Endothelial cell of umbilical vein (primary cell): Measurements from ENCODE around the gene SMARCD3. TPM values are rescaled to one million over a fixed set of nuclear protein-coding genes. Genes with fewer than 3 reads are reported as not detected.

Experiments used
- BruUV-seq: library from RNA; stranded (reverse); fragments of 400-500 nt; replicated peaks from 2 replicates; lab custom pipeline; 2021; lab: Mats Ljungman, UMichigan
- CTCF ChIA-PET: fragments of 300-600, 350-600 bp; sonication (Branson Sonifier 250); formaldehyde crosslinking; loops from one replicate; lab custom pipeline; 2021; ENCODE audit warnings: antibody characterized with exemption, inconsistent platforms; lab: Charles Lee
- POLR2A ChIA-PET: fragments of 300-600, 350-600 bp; sonication (Branson Sonifier 250); formaldehyde crosslinking; loops from one replicate; lab custom pipeline; 2021; ENCODE audit warnings: antibody characterized with exemption, inconsistent platforms; lab: Charles Lee
- DNase-seq: peaks from one replicate; pipeline ENCODE4 v3.0.0-alpha.2; 2011; ENCODE audit warnings: low read depth, low spot score
- FAIRE-seq: peaks from 2 replicates; lab custom pipeline; 2011; peaks lifted over from hg19 to GRCh38; lab: Jason Lieb, UNC
- H2AFZ ChIP-seq: 2 replicates; pipeline ENCODE4 v1.6.0; 2012; ENCODE audit warnings: low read depth, low read length, control low read depth, inconsistent platforms
- H3K27ac ChIP-seq: 2 replicates; pipeline ENCODE4 v1.5.1; 2011; ENCODE audit warnings: low read depth, mild to moderate bottlenecking, control low read depth, low read length, moderate library complexity; ENCODE audit not compliant: insufficient read depth
- H3K27me3 ChIP-seq, 2 experiments: 2 replicates each; pipeline versions ENCODE4 v1.6.0 to v1.6.1; 2011; ENCODE audit warnings: low read length in 2 of 2, mixed read lengths in 1 of 2; ENCODE audit not compliant: control insufficient read depth in 2 of 2, insufficient read depth in 2 of 2
- H3K36me3 ChIP-seq, 2 experiments: 2 replicates in 1 of 2; 3 replicates in 1 of 2; pipeline ENCODE4 v1.5.1; 2011; ENCODE audit warnings: low read length in 2 of 2, mild to moderate bottlenecking in 1 of 2, moderate library complexity in 1 of 2; ENCODE audit not compliant: control insufficient read depth in 2 of 2, insufficient read depth in 2 of 2; ENCODE audit errors: extremely low read depth in 1 of 2
- H3K4me1 ChIP-seq: 3 replicates; pipeline ENCODE4 v1.5.1; 2011; ENCODE audit warnings: mild to moderate bottlenecking, low read length; ENCODE audit not compliant: control insufficient read depth, insufficient read depth; ENCODE audit errors: extremely low read depth
- H3K4me2 ChIP-seq: 2 replicates; pipeline ENCODE4 v1.6.1; 2011; ENCODE audit warnings: low read length, control low read depth, mixed read lengths; ENCODE audit not compliant: insufficient read depth
- H3K4me3 ChIP-seq, 3 experiments: fragments of 200-600 bp in 1 of 3; sonication (generic), shearing (Covaris generic) in 1 of 3; replicated peaks in 1 of 3; 2 replicates each; pipeline ENCODE4 v1.5.1; 2011 to 2016; ENCODE audit warnings: control low read depth in 3 of 3, low read length in 3 of 3, mild to moderate bottlenecking in 2 of 3, inconsistent platforms in 1 of 3, low read depth in 1 of 3, moderate library complexity in 1 of 3; ENCODE audit not compliant: insufficient read depth in 1 of 3
- H3K79me2 ChIP-seq: 2 replicates; pipeline ENCODE4 v1.6.0; 2012; ENCODE audit warnings: low read length, inconsistent platforms; ENCODE audit not compliant: control insufficient read depth, insufficient read depth
- H3K9ac ChIP-seq: replicated peaks from 2 replicates; pipeline ENCODE3; 2011; ENCODE audit warnings: low read length, control low read depth; ENCODE audit not compliant: insufficient read depth; ENCODE audit errors: extremely low read depth
- H3K9me1 ChIP-seq: replicated peaks from 3 replicates; pipeline ENCODE4 v1.6.0; 2011; ENCODE audit warnings: mild to moderate bottlenecking, low read length; ENCODE audit not compliant: control insufficient read depth, insufficient read depth; ENCODE audit errors: extremely low read depth
- H3K9me3 ChIP-seq: replicated peaks from 2 replicates; pipeline ENCODE4 v1.5.1; 2012; ENCODE audit warnings: low read length, inconsistent platforms; ENCODE audit not compliant: control insufficient read depth, insufficient read depth
- H4K20me1 ChIP-seq: replicated peaks from 2 replicates; pipeline ENCODE3; 2011; ENCODE audit warnings: mild to moderate bottlenecking, low read length; ENCODE audit not compliant: control insufficient read depth, insufficient read depth; ENCODE audit errors: extremely low read depth
- EZH2 ChIP-seq: IDR thresholded peaks from 2 replicates; pipeline ENCODE4 v1.6.1; 2012; ENCODE audit warnings: borderline replicate concordance, low read depth, mild to moderate bottlenecking, moderate library complexity, low read length, inconsistent platforms; ENCODE audit not compliant: severe bottlenecking
- FOS ChIP-seq: IDR thresholded peaks from 2 replicates; pipeline ENCODE4 v1.6.1; 2011; ENCODE audit warnings: mild to moderate bottlenecking, low read length, moderate library complexity, borderline replicate concordance; ENCODE audit not compliant: insufficient read depth
- GATA2 ChIP-seq: IDR thresholded peaks from 2 replicates; pipeline ENCODE4 v1.7.0; 2011; ENCODE audit warnings: low read depth, mild to moderate bottlenecking, moderate library complexity, mixed read lengths, low read length; ENCODE audit not compliant: insufficient read length, insufficient read depth
- JUN ChIP-seq: IDR thresholded peaks from 2 replicates; pipeline ENCODE4 v1.6.1; 2011; ENCODE audit warnings: borderline replicate concordance, low read depth; ENCODE audit not compliant: insufficient read length, insufficient read depth
- MYC ChIP-seq: IDR thresholded peaks from one replicate; pipeline ENCODE4 v1.6.1; 2011; ENCODE audit warnings: mild to moderate bottlenecking, low read depth, low read length
- POLR2A ChIP-seq: IDR thresholded peaks from 2 replicates; pipeline ENCODE4 v1.6.1; 2012; ENCODE audit warnings: low read depth, mild to moderate bottlenecking, control low read depth, low read length
- POLR2AphosphoS5 ChIP-seq: IDR thresholded peaks from 2 replicates; pipeline ENCODE4 v1.6.1; 2012; ENCODE audit warnings: low read depth, mild to moderate bottlenecking, control low read depth, low read length, moderate library complexity; ENCODE audit not compliant: insufficient read depth
- dilution Hi-C: fragments of 300-500 bp; cut with MboI; formaldehyde crosslinking; loops from one replicate; pipeline ENCODE4 v1.15.0; 2019; ENCODE audit warnings: low sequenced_read_pairs; ENCODE audit not compliant: extremely low pct_ligation_motif_present
- intact Hi-C: fragments of 100-400 bp; cut with micrococcal nuclease; formaldehyde crosslinking; loops from one replicate; pipeline ENCODE4 v1.10.0; 2022
- polyA plus RNA-seq, 4 experiments: library from polyadenylated mRNA; depleted of rRNA in 3 of 4; stranded (reverse) in 3 of 4; unstranded in 1 of 4; fragments of >200 nt; gene quantifications; 2 replicates each; pipeline versions ENCODE4 v1.2.1 to v1.2.3, GENCODE V29; 2011 to 2012; ENCODE audit warnings: missing spikeins in 1 of 4
- total RNA-seq: library from RNA; stranded (reverse); gene quantifications from 2 replicates; pipeline ENCODE4 v1.2.3, GENCODE V29; 2021
- TF ChIP-seq, protein P1 (sequence below), 2 donors: IDR thresholded peaks; 1 replicate in 1 of 2; 2 replicates in 1 of 2; pipeline ENCODE4 v1.5.1; 2011; ENCODE audit warnings: low read length in 2 of 2, mild to moderate bottlenecking in 2 of 2, moderate library complexity in 2 of 2, control low read depth in 1 of 2, inconsistent platforms in 1 of 2, low read depth in 1 of 2; ENCODE audit not compliant: insufficient read depth in 1 of 2; ENCODE audit errors: extremely low read depth in 1 of 2
- TF ChIP-seq, protein P2 (sequence below): IDR thresholded peaks from 2 replicates; pipeline ENCODE4 v1.6.1; 2011; ENCODE audit not compliant: insufficient read depth, insufficient read length

The SMARCD3 gene
- total and polyA plus RNA-seq, 2 donors (not counting 3 experiments of a cell fraction or from before 2014, with no cell fraction given), result 6.1 to 8.5 TPM

DNA sequence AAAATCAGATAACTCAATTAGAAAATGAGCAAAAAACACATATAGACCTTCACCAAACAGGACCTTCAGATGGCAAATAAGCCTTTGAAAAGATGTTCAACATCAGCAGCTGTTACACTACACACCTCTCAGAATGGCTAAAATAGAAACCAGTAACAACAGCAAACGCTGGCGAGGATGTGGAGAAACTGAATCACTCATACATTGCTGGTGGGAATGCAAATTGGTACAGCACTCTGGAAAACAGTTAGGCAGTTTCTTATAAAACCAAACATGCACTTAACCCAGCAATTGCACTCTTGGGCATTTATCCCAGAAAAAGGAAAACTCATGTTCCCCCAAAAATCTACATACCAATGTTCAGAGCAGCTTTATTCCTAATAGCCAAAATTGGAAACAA lies 37.7 kb upstream of the SMARCD3 start:
- DNase-seq (no peak), FAIRE-seq (no peak)
- TF ChIP-seq JUN, result no peak
- no peak for TF ChIP-seq EZH2
- TF ChIP-seq, protein P1, sequence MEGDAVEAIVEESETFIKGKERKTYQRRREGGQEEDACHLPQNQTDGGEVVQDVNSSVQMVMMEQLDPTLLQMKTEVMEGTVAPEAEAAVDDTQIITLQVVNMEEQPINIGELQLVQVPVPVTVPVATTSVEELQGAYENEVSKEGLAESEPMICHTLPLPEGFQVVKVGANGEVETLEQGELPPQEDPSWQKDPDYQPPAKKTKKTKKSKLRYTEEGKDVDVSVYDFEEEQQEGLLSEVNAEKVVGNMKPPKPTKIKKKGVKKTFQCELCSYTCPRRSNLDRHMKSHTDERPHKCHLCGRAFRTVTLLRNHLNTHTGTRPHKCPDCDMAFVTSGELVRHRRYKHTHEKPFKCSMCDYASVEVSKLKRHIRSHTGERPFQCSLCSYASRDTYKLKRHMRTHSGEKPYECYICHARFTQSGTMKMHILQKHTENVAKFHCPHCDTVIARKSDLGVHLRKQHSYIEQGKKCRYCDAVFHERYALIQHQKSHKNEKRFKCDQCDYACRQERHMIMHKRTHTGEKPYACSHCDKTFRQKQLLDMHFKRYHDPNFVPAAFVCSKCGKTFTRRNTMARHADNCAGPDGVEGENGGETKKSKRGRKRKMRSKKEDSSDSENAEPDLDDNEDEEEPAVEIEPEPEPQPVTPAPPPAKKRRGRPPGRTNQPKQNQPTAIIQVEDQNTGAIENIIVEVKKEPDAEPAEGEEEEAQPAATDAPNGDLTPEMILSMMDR (IDR thresholded peaks at IDR 0.05; ENCODE audit: extremely low read depth in 1 of 2, insufficient read depth in 1 of 2, low read depth in 1 of 2, low read length in 2 of 2), result no peak
- no peak for TF ChIP-seq GATA2
- TF ChIP-seq MYC, result no peak
- TF ChIP-seq, protein P2, sequence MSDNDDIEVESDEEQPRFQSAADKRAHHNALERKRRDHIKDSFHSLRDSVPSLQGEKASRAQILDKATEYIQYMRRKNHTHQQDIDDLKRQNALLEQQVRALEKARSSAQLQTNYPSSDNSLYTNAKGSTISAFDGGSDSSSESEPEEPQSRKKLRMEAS, result no peak
- no peak for TF ChIP-seq POLR2AphosphoS5
- TF ChIP-seq FOS, result no peak
- no peak for TF ChIP-seq POLR2A
- H4K20me1 ChIP-seq, result no peaks in the 10 kb centered on the region
- H3K9ac ChIP-seq, result no peak overlapping the region
- H3K9me1 ChIP-seq, result no peaks in the 10 kb centered on the region
- ChIA-PET POLR2A (no interaction called here), CTCF (interaction anchor here (1.5 to 2.3 kb wide), 3 partner anchors 9 to 42 kb away, joined by 3 to 6 read pairs (median 5); no protein-coding TSS in a partner anchor)
- H3K79me2 ChIP-seq, result no peaks in the 10 kb centered on the region
- H3K27ac ChIP-seq, result no peak overlapping the region
- no peaks in the 10 kb centered on the region for H3K36me3 ChIP-seq
- no peak overlapping the region for H2AFZ ChIP-seq
- H3K4me1 ChIP-seq, result no peaks in the 10 kb centered on the region
- H3K9me3 ChIP-seq, result no peaks in the 10 kb centered on the region
- H3K4me3 ChIP-seq, result no peak overlapping the region
- H3K27me3 ChIP-seq, result peaks cover 9 to 21% of the 10 kb centered on the region in 2 experiments
- no TSS peak for BruUV-seq
- no peak overlapping the region for H3K4me2 ChIP-seq
- dilution Hi-C loops (no loop called here), intact Hi-C loops (no loop called here)
